ENCODE measurements around the gene DOCK8. TPM values are rescaled to one million over a fixed set of nuclear protein-coding genes. Genes with fewer than 3 reads are reported as not detected.
"Not testable (repeated sequence)": the region's sequence is repeated elsewhere in the genome, so short reads cannot be mapped to it uniquely, and the experiment has no call there.

Gene DOCK8
- total RNA-seq: 100 to 1,000 TPM; 110 to 114 TPM

GRCh38 chr9:214648-215493 is at the start of gene DOCK8:
DOCK8 (plus strand) TSS chr9:214865; CDS start chr9:214977, 112 bp downstream.
- Mint-ChIP-seq H3K4me3 (peak within 1 kb of the TSS; percentile 76), H3K36me3 (ENCODE audit: low read depth) (no peaks in the 10 kb centered on the region), H3K27ac (no peak within 1 kb of the TSS), H3K9me3 (no peaks in the 10 kb centered on the region), H3K27me3 (ENCODE audit: low read depth) (peaks cover 9% of the 10 kb centered on the region), H3K4me1 (ENCODE audit: low read depth) (peaks cover 3% of the 10 kb centered on the region)
- CTCF ChIA-PET: interaction anchor here (0.6 to 2.3 kb wide), 5 partner anchors 74 to 390 kb away, joined by 3 to 8 read pairs (median 3); no protein-coding TSS in a partner anchor
- DNase-seq: peak; percentile 66
- intact Hi-C loops (cut with micrococcal nuclease): loop anchor here (1.0 kb wide), 2 partner anchors 57 to 92 kb away; no protein-coding TSS in a partner anchor

GRCh38 chr9:169757-170156 is 44.9 kb upstream of the DOCK8 start:
- H3K27me3 Mint-ChIP-seq (ENCODE audit: low read depth); H3K9me3 Mint-ChIP-seq; H3K4me1 Mint-ChIP-seq (ENCODE audit: low read depth); intact Hi-C loops (cut with micrococcal nuclease); H3K4me3 Mint-ChIP-seq; DNase-seq; H3K27ac Mint-ChIP-seq; CTCF ChIA-PET; H3K36me3 Mint-ChIP-seq (ENCODE audit: low read depth): not testable (repeated sequence)

- H3K4me1 Mint-ChIP-seq (ENCODE audit: low read depth); CTCF ChIA-PET; H3K36me3 Mint-ChIP-seq (ENCODE audit: low read depth); H3K27me3 Mint-ChIP-seq (ENCODE audit: low read depth); H3K9me3 Mint-ChIP-seq: not testable (repeated sequence)
- Mint-ChIP-seq H3K27ac (peak overlapping the region; percentile 87), H3K4me3 (peak overlapping the region; percentile 82)
- intact Hi-C loops (cut with micrococcal nuclease): loop anchor here (5.0 kb wide), 1 partner anchor 129 kb away; no protein-coding TSS in a partner anchor
- DNase-seq: peak; percentile 7
These were observed 36.4 kb upstream of the DOCK8 start for GRCh38 chr9:178140-178825.

GRCh38 chr9:178970-179383 is 35.7 kb upstream of the DOCK8 start, which contains the start of gene ZNG1A:
ZNG1A (minus strand) TSS chr9:179056; CDS start chr9:178969, 87 bp downstream.
- H3K27me3 Mint-ChIP-seq (ENCODE audit: low read depth); H3K4me1 Mint-ChIP-seq (ENCODE audit: low read depth); H3K36me3 Mint-ChIP-seq (ENCODE audit: low read depth); CTCF ChIA-PET; H3K9me3 Mint-ChIP-seq: not testable (repeated sequence)
- H3K27ac Mint-ChIP-seq: peak within 1 kb of the TSS; percentile 87
- intact Hi-C loops (cut with micrococcal nuclease): loop anchor here (5.0 kb wide), 1 partner anchor 128 kb away; no protein-coding TSS in a partner anchor
- peak; percentile 92 for DNase-seq
- peak within 1 kb of the TSS; percentile 82 for H3K4me3 Mint-ChIP-seq

- intact Hi-C loops (cut with micrococcal nuclease); H3K36me3 Mint-ChIP-seq (ENCODE audit: low read depth); H3K9me3 Mint-ChIP-seq; DNase-seq; H3K4me1 Mint-ChIP-seq (ENCODE audit: low read depth); H3K27me3 Mint-ChIP-seq (ENCODE audit: low read depth); H3K27ac Mint-ChIP-seq; H3K4me3 Mint-ChIP-seq; CTCF ChIA-PET: not testable (repeated sequence)
These were observed 15.1 kb upstream of the DOCK8 start for GRCh38 chr9:199601-200000.

GRCh38 chr9:206481-206880 is 8.2 kb upstream of the DOCK8 start:
- no peaks in the 10 kb centered on the region for H3K4me1 Mint-ChIP-seq (ENCODE audit: low read depth)
- no peaks in the 10 kb centered on the region for H3K9me3 Mint-ChIP-seq
- H3K4me3 Mint-ChIP-seq: no peak overlapping the region
- no peaks in the 10 kb centered on the region for H3K36me3 Mint-ChIP-seq (ENCODE audit: low read depth)
- H3K27ac Mint-ChIP-seq: no peak overlapping the region
- CTCF ChIA-PET: interaction anchor here (0.6 kb wide), 1 partner anchor 103 kb away, joined by 4 read pairs; no protein-coding TSS in a partner anchor
- DNase-seq: no peak
- H3K27me3 Mint-ChIP-seq (ENCODE audit: low read depth): no peaks in the 10 kb centered on the region
- intact Hi-C loops (cut with micrococcal nuclease): no loop called here

GRCh38 chr9:209143-209758 is 5.4 kb upstream of the DOCK8 start:
- intact Hi-C loops (cut with micrococcal nuclease): no loop called here
- no peak for DNase-seq
- Mint-ChIP-seq H3K4me1 (ENCODE audit: low read depth) (no peaks in the 10 kb centered on the region), H3K36me3 (ENCODE audit: low read depth) (no peaks in the 10 kb centered on the region), H3K4me3 (no peak overlapping the region), H3K27me3 (ENCODE audit: low read depth) (no peaks in the 10 kb centered on the region), H3K9me3 (no peaks in the 10 kb centered on the region), H3K27ac (no peak overlapping the region)
- CTCF ChIA-PET: no interaction called here

GRCh38 chr9:211036-211435 is 3.6 kb upstream of the DOCK8 start:
- DNase-seq: no peak
- no peak overlapping the region for H3K4me3 Mint-ChIP-seq
- no peak overlapping the region for H3K27ac Mint-ChIP-seq
- intact Hi-C loops (cut with micrococcal nuclease): no loop called here
- no peaks in the 10 kb centered on the region for H3K9me3 Mint-ChIP-seq
- CTCF ChIA-PET: no interaction called here
- H3K36me3 Mint-ChIP-seq (ENCODE audit: low read depth): no peaks in the 10 kb centered on the region
- peaks cover 4% of the 10 kb centered on the region for H3K27me3 Mint-ChIP-seq (ENCODE audit: low read depth)
- H3K4me1 Mint-ChIP-seq (ENCODE audit: low read depth): peaks cover 3% of the 10 kb centered on the region

- intact Hi-C loops (cut with micrococcal nuclease): no loop called here
- H3K36me3 Mint-ChIP-seq (ENCODE audit: low read depth): no peaks in the 10 kb centered on the region
- H3K9me3 Mint-ChIP-seq: no peaks in the 10 kb centered on the region
- CTCF ChIA-PET: no interaction called here
- H3K4me3 Mint-ChIP-seq: no peak overlapping the region
- DNase-seq: no peak
- no peak overlapping the region for H3K27ac Mint-ChIP-seq
- peaks cover 3% of the 10 kb centered on the region for H3K4me1 Mint-ChIP-seq (ENCODE audit: low read depth)
- peaks cover 4% of the 10 kb centered on the region for H3K27me3 Mint-ChIP-seq (ENCODE audit: low read depth)
These were observed 3.1 kb upstream of the DOCK8 start for GRCh38 chr9:211557-211956.

- CTCF ChIA-PET: no interaction called here
- DNase-seq: no peak
- Mint-ChIP-seq H3K36me3 (ENCODE audit: low read depth) (no peaks in the 10 kb centered on the region), H3K9me3 (no peaks in the 10 kb centered on the region), H3K27me3 (ENCODE audit: low read depth) (peaks cover 7% of the 10 kb centered on the region), H3K27ac (no peak overlapping the region), H3K4me1 (ENCODE audit: low read depth) (peaks cover 3% of the 10 kb centered on the region), H3K4me3 (no peak overlapping the region)
- intact Hi-C loops (cut with micrococcal nuclease): no loop called here
These were observed 2.4 kb upstream of the DOCK8 start for GRCh38 chr9:212297-212696.

GRCh38 chr9:213901-214300 is 764 bp upstream of the DOCK8 start:
- DNase-seq; H3K27me3 Mint-ChIP-seq (ENCODE audit: low read depth); H3K36me3 Mint-ChIP-seq (ENCODE audit: low read depth); intact Hi-C loops (cut with micrococcal nuclease); H3K27ac Mint-ChIP-seq; H3K4me1 Mint-ChIP-seq (ENCODE audit: low read depth); H3K9me3 Mint-ChIP-seq: not testable (repeated sequence)
- CTCF ChIA-PET: interaction anchor here (0.9 to 2.3 kb wide), 2 partner anchors 92 to 103 kb away, joined by 3 to 8 read pairs; no protein-coding TSS in a partner anchor
- peak overlapping the region; percentile 65 for H3K4me3 Mint-ChIP-seq

GRCh38 chr9:214351-214647 is 366 bp upstream of the DOCK8 start:
- peaks cover 3% of the 10 kb centered on the region for H3K4me1 Mint-ChIP-seq (ENCODE audit: low read depth)
- intact Hi-C loops (cut with micrococcal nuclease): no loop called here
- CTCF ChIA-PET: interaction anchor here (0.9 to 2.3 kb wide), 2 partner anchors 92 to 103 kb away, joined by 3 to 8 read pairs; no protein-coding TSS in a partner anchor
- peak overlapping the region; percentile 65 for H3K4me3 Mint-ChIP-seq
- no peak overlapping the region for H3K27ac Mint-ChIP-seq
- no peaks in the 10 kb centered on the region for H3K9me3 Mint-ChIP-seq
- no peaks in the 10 kb centered on the region for H3K36me3 Mint-ChIP-seq (ENCODE audit: low read depth)
- peaks cover 9% of the 10 kb centered on the region for H3K27me3 Mint-ChIP-seq (ENCODE audit: low read depth)
- DNase-seq: no peak

Measured in activated naive CD4-positive, alpha-beta T cell treated with anti-CD3 and anti-CD28 coated beads for 36 hours (primary cell).